Measurements from ENCODE around the gene THAP4. TPM values are rescaled to one million over a fixed set of nuclear protein-coding genes. Genes with fewer than 3 reads are reported as not detected.
"Not testable (repeated sequence)": the region's sequence is repeated elsewhere in the genome, so short reads cannot be mapped to it uniquely, and the experiment has no call there.

The THAP4 gene
- total RNA-seq, 1 experiment from 2014 or later, result 88.6 TPM

GRCh38 chr2:241590496-241591455, 46.2 kb downstream of the THAP4 start:
- H3K4me1 Mint-ChIP-seq; H3K27ac Mint-ChIP-seq; DNase-seq (ENCODE audit: low spot score); H3K27me3 Mint-ChIP-seq (ENCODE audit: low read depth); ATAC-seq; POLR2A ChIA-PET; H3K4me3 Mint-ChIP-seq: not testable (repeated sequence)
- CTCF ChIA-PET, result interaction anchor here (1.0 kb wide), 1 partner anchor 20 kb away, joined by 3 read pairs; no protein-coding TSS in a partner anchor
- H3K9me3 Mint-ChIP-seq, result peaks cover 36% of the 10 kb centered on the region
- H3K36me3 Mint-ChIP-seq, result peaks cover 30% of the 10 kb centered on the region

- peaks cover 10% of the 10 kb centered on the region for H3K4me1 Mint-ChIP-seq
- DNase-seq (ENCODE audit: low spot score); H3K27ac Mint-ChIP-seq; ATAC-seq; POLR2A ChIA-PET; H3K27me3 Mint-ChIP-seq (ENCODE audit: low read depth); H3K4me3 Mint-ChIP-seq: not testable (repeated sequence)
- H3K9me3 Mint-ChIP-seq, result peaks cover 42% of the 10 kb centered on the region
- CTCF ChIA-PET, result interaction anchor here (0.6 kb wide), 1 partner anchor 117 kb away, joined by 3 read pairs; no protein-coding TSS in a partner anchor
- H3K36me3 Mint-ChIP-seq, result peaks cover 38% of the 10 kb centered on the region
Measured at GRCh38 chr2:241589863-241590262, 47.1 kb downstream of the THAP4 start.

- H3K27me3 Mint-ChIP-seq (ENCODE audit: low read depth), result peaks cover 4% of the 10 kb centered on the region; the same call in 1 of the 2 replicates
- ChIA-PET POLR2A (no interaction called here), CTCF (no interaction called here)
- H3K4me3 Mint-ChIP-seq, result no peak overlapping the region
- TF ChIP-seq ZNF121 (CRISPR knock-in tag; IDR thresholded peaks at IDR 0.05) (no peak), E2F4 (CRISPR knock-in tag; IDR thresholded peaks at IDR 0.05; ENCODE audit: borderline replicate concordance, low read depth) (no peak), ATF3 (CRISPR knock-in tag; conservative IDR thresholded peaks at IDR 0.05) (no peak), CREM (CRISPR knock-in tag; IDR thresholded peaks at IDR 0.05) (no peak), ZSCAN18 (CRISPR knock-in tag; IDR thresholded peaks at IDR 0.05) (no peak), CTCF (IDR thresholded peaks at IDR 0.05) (no peak), USF2 (CRISPR knock-in tag; IDR thresholded peaks at IDR 0.05) (no peak), TEAD1 (CRISPR knock-in tag; IDR thresholded peaks at IDR 0.05) (no peak), SOX15 (CRISPR knock-in tag; IDR thresholded peaks at IDR 0.05) (no peak), IRF2 (CRISPR knock-in tag; IDR thresholded peaks at IDR 0.05; ENCODE audit: borderline replicate concordance, low read depth) (no peak), KAT7 (CRISPR knock-in tag; IDR thresholded peaks at IDR 0.05; ENCODE audit: borderline replicate concordance) (no peak), CREB1 (CRISPR knock-in tag; IDR thresholded peaks at IDR 0.05) (no peak), ZBTB43 (CRISPR knock-in tag; IDR thresholded peaks at IDR 0.05) (no peak), ZNF416 (CRISPR knock-in tag; IDR thresholded peaks at IDR 0.05) (no peak), ZNF425 (CRISPR knock-in tag; conservative IDR thresholded peaks at IDR 0.05) (no peak), AR (CRISPR knock-in tag; IDR thresholded peaks at IDR 0.05) (no peak)
- ATAC-seq (no peak), DNase-seq (ENCODE audit: low spot score) (no peak)
- peaks cover 70% of the 10 kb centered on the region for H3K36me3 Mint-ChIP-seq
- peaks cover 58% of the 10 kb centered on the region for H3K9me3 Mint-ChIP-seq
- peaks cover 17% of the 10 kb centered on the region for H3K4me1 Mint-ChIP-seq
- H3K27ac Mint-ChIP-seq, result no peak overlapping the region
Measured at GRCh38 chr2:241586564-241587264, 50.2 kb downstream of the THAP4 start.

All from WTC11 (cell line).